ENCODE results near the gene KRT14. TPM values are rescaled to one million over a fixed set of nuclear protein-coding genes. Genes with fewer than 3 reads are reported as not detected.

KRT14 gene
- total and polyA plus RNA-seq, 2 donors (not counting 1 experiment from before 2014, with no cell fraction given), result 0.94 TPM; not detected in 1

GRCh38 chr17:41552455-41552854 is 34.2 kb downstream of the KRT14 start:
- H3K79me2 ChIP-seq (ENCODE audit: control insufficient read depth, insufficient read depth, low read length), result no peaks in the 10 kb centered on the region
- TF ChIP-seq CTCF (conservative IDR thresholded peaks at IDR 0.05 in 1 of 2, IDR thresholded peaks at IDR 0.05 in 1 of 2; ENCODE audit: low read depth in 1 of 2, low read length in 2 of 2) (no peak), EZH2 (IDR thresholded peaks at IDR 0.05; ENCODE audit: low read length, missing control alignments) (no peak)
- H4K20me1 ChIP-seq (ENCODE audit: control insufficient read depth, extremely low read depth, insufficient read depth, low read length), result no peaks in the 10 kb centered on the region
- no peak overlapping the region for H3K9ac ChIP-seq (ENCODE audit: insufficient read depth, low read length)
- H3K4me2 ChIP-seq (ENCODE audit: extremely low read depth, insufficient read depth, low read length), result no peak overlapping the region
- no peak for DNase-seq (ENCODE audit: low read depth in 2 of 2)
- no peaks in the 10 kb centered on the region for H3K9me3 ChIP-seq (ENCODE audit: control insufficient read depth, insufficient read depth, low read depth, low read length)
- no peak overlapping the region for H3K27ac ChIP-seq (ENCODE audit: insufficient read depth, low read length)
- H3K4me1 ChIP-seq (ENCODE audit: control insufficient read depth, extremely low read depth, insufficient read depth, low read length), result peaks cover 19% of the 10 kb centered on the region
- H3K36me3 ChIP-seq (ENCODE audit: control insufficient read depth, insufficient read depth, low read length), result no peaks in the 10 kb centered on the region
- H3K4me3 ChIP-seq (replicated peaks in 1 of 4; ENCODE audit: control extremely low read depth in 1 of 4, insufficient read depth in 1 of 4, low read depth in 3 of 4, low read length in 4 of 4), result no peak overlapping the region
- peaks cover 8% of the 10 kb centered on the region for H3K27me3 ChIP-seq (ENCODE audit: control insufficient read depth, insufficient read depth, low read length)
- H2AFZ ChIP-seq (ENCODE audit: low read length), result no peak overlapping the region

GRCh38 chr17:41551365-41551764 is 35.3 kb downstream of the KRT14 start:
- peak in 1 of 2 donors; percentile 58 for DNase-seq (ENCODE audit: low read depth in 2 of 2)
- Histone ChIP-seq H3K4me2 (ENCODE audit: extremely low read depth, insufficient read depth, low read length) (no peak overlapping the region), H3K36me3 (ENCODE audit: control insufficient read depth, insufficient read depth, low read length) (no peaks in the 10 kb centered on the region), H3K9ac (ENCODE audit: insufficient read depth, low read length) (no peak overlapping the region), H3K9me3 (ENCODE audit: control insufficient read depth, insufficient read depth, low read depth, low read length) (no peaks in the 10 kb centered on the region), H2AFZ (ENCODE audit: low read length) (no peak overlapping the region), H3K27ac (ENCODE audit: insufficient read depth, low read length) (no peak overlapping the region), H3K79me2 (ENCODE audit: control insufficient read depth, insufficient read depth, low read length) (no peaks in the 10 kb centered on the region), H3K27me3 (ENCODE audit: control insufficient read depth, insufficient read depth, low read length) (peaks cover 8% of the 10 kb centered on the region), H3K4me1 (ENCODE audit: control insufficient read depth, extremely low read depth, insufficient read depth, low read length) (peaks cover 19% of the 10 kb centered on the region), H3K4me3 (replicated peaks in 1 of 4; ENCODE audit: control extremely low read depth in 1 of 4, insufficient read depth in 1 of 4, low read depth in 3 of 4, low read length in 4 of 4) (no peak overlapping the region), H4K20me1 (ENCODE audit: control insufficient read depth, extremely low read depth, insufficient read depth, low read length) (no peaks in the 10 kb centered on the region)
- TF ChIP-seq CTCF (conservative IDR thresholded peaks at IDR 0.05 in 1 of 2, IDR thresholded peaks at IDR 0.05 in 1 of 2; ENCODE audit: low read depth in 1 of 2, low read length in 2 of 2), result no peak
- no peak for TF ChIP-seq EZH2 (IDR thresholded peaks at IDR 0.05; ENCODE audit: low read length, missing control alignments)

- Histone ChIP-seq H3K4me2 (ENCODE audit: extremely low read depth, insufficient read depth, low read length) (no peak overlapping the region), H3K4me1 (ENCODE audit: control insufficient read depth, extremely low read depth, insufficient read depth, low read length) (peaks cover 19% of the 10 kb centered on the region)
Observed at GRCh38 chr17:41549596-41550039, 37.1 kb downstream of the KRT14 start.

More at GRCh38 chr17:41549596-41550039, 37.1 kb downstream of the KRT14 start:
- Histone ChIP-seq H2AFZ (ENCODE audit: low read length) (no peak overlapping the region), H4K20me1 (ENCODE audit: control insufficient read depth, extremely low read depth, insufficient read depth, low read length) (no peaks in the 10 kb centered on the region), H3K4me3 (replicated peaks in 1 of 4; ENCODE audit: control extremely low read depth in 1 of 4, insufficient read depth in 1 of 4, low read depth in 3 of 4, low read length in 4 of 4) (no peak overlapping the region), H3K79me2 (ENCODE audit: control insufficient read depth, insufficient read depth, low read length) (no peaks in the 10 kb centered on the region), H3K9ac (ENCODE audit: insufficient read depth, low read length) (no peak overlapping the region), H3K27ac (ENCODE audit: insufficient read depth, low read length) (peak overlapping the region; percentile 5), H3K9me3 (ENCODE audit: control insufficient read depth, insufficient read depth, low read depth, low read length) (no peaks in the 10 kb centered on the region), H3K27me3 (ENCODE audit: control insufficient read depth, insufficient read depth, low read length) (no peaks in the 10 kb centered on the region), H3K36me3 (ENCODE audit: control insufficient read depth, insufficient read depth, low read length) (no peaks in the 10 kb centered on the region)
- peak in 1 of 2 donors; percentile 81 for DNase-seq (ENCODE audit: low read depth in 2 of 2)
- no peak for TF ChIP-seq CTCF (conservative IDR thresholded peaks at IDR 0.05 in 1 of 2, IDR thresholded peaks at IDR 0.05 in 1 of 2; ENCODE audit: low read depth in 1 of 2, low read length in 2 of 2)
- TF ChIP-seq EZH2 (IDR thresholded peaks at IDR 0.05; ENCODE audit: low read length, missing control alignments), result no peak

Measured in fibroblast of lung (primary cell).